Measurements from ENCODE around the gene B9D1. TPM values are rescaled to one million over a fixed set of nuclear protein-coding genes. Genes with fewer than 3 reads are reported as not detected.

B9D1 gene
- total RNA-seq, 1 donor = 21.0 TPM

DNA sequence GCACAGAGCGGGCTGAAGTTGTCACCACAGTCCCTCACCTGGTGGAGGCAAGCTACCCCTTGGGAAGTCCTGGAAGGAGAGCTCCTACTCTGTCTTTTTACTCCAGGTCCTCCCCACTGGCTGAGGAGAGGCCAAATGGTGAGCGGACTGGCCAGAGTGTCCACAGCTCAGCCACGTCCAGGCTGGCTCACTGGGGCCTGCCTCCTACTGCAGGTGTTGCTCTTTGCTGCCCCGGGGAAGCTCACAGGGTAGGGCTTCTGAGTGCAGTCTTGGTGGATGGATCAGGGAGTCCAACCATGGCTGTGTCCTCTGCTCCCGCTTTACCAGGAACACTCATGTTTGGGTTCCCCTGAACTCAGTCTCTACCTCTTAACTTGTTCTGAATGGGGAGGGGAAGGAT, 2.7 kb downstream of the B9D1 start:
- Histone ChIP-seq H3K9me3 (ENCODE audit: low read depth, low read length) (no peaks in the 10 kb centered on the region), H3K27me3 (ENCODE audit: insufficient read depth, low read length) (no peaks in the 10 kb centered on the region), H3K27ac (ENCODE audit: low read depth, low read length) (no peak overlapping the region), H3K4me2 (ENCODE audit: insufficient read depth, low read length) (no peak overlapping the region), H3K4me3 (ENCODE audit: insufficient read depth, low read length) (no peak overlapping the region), H2AFZ (ENCODE audit: low read length) (no peak overlapping the region), H3K36me3 (ENCODE audit: insufficient read depth, low read length) (peaks cover 5% of the 10 kb centered on the region), H3K4me1 (ENCODE audit: insufficient read depth, low read length) (peaks cover 16% of the 10 kb centered on the region), H4K20me1 (ENCODE audit: insufficient read depth, low read length) (no peaks in the 10 kb centered on the region), H3K79me2 (ENCODE audit: insufficient read depth, low read length) (no peaks in the 10 kb centered on the region)
- no peak for DNase-seq (ENCODE audit: insufficient read length, low spot score, missing footprints)
- TF ChIP-seq, protein P1, sequence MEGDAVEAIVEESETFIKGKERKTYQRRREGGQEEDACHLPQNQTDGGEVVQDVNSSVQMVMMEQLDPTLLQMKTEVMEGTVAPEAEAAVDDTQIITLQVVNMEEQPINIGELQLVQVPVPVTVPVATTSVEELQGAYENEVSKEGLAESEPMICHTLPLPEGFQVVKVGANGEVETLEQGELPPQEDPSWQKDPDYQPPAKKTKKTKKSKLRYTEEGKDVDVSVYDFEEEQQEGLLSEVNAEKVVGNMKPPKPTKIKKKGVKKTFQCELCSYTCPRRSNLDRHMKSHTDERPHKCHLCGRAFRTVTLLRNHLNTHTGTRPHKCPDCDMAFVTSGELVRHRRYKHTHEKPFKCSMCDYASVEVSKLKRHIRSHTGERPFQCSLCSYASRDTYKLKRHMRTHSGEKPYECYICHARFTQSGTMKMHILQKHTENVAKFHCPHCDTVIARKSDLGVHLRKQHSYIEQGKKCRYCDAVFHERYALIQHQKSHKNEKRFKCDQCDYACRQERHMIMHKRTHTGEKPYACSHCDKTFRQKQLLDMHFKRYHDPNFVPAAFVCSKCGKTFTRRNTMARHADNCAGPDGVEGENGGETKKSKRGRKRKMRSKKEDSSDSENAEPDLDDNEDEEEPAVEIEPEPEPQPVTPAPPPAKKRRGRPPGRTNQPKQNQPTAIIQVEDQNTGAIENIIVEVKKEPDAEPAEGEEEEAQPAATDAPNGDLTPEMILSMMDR (IDR thresholded peaks at IDR 0.05; ENCODE audit: extremely low read depth, low read depth, low read length) = no peak

DNA sequence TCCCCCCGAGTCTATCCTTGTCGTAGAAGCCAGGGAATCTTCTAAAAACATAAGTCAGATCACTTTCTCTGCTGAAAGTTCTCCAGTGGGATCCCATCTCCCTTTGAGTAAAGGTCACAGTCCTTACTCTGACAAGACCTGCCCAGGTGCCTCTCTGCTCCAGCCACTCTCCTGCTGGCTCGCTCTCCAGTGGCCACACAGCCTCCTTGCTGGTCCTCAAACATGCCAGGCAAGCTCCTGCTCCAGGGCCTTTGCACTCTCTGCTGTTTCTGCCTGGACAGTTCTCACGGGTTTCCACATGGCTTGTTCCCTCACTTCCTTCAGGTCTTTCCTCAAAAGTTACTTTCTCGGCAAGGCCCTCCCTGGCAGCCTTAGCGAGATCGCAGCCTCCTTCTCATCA, 3.4 kb downstream of the B9D1 start:
- Histone ChIP-seq H2AFZ (ENCODE audit: low read length) (no peak overlapping the region), H3K4me2 (ENCODE audit: insufficient read depth, low read length) (no peak overlapping the region), H4K20me1 (ENCODE audit: insufficient read depth, low read length) (no peaks in the 10 kb centered on the region), H3K79me2 (ENCODE audit: insufficient read depth, low read length) (no peaks in the 10 kb centered on the region), H3K27me3 (ENCODE audit: insufficient read depth, low read length) (no peaks in the 10 kb centered on the region), H3K4me1 (ENCODE audit: insufficient read depth, low read length) (peaks cover 16% of the 10 kb centered on the region), H3K4me3 (ENCODE audit: insufficient read depth, low read length) (no peak overlapping the region), H3K9me3 (ENCODE audit: low read depth, low read length) (no peaks in the 10 kb centered on the region), H3K36me3 (ENCODE audit: insufficient read depth, low read length) (peaks cover 5% of the 10 kb centered on the region), H3K27ac (ENCODE audit: low read depth, low read length) (no peak overlapping the region)
- no peak for DNase-seq (ENCODE audit: insufficient read length, low spot score, missing footprints)
- TF ChIP-seq, protein P1 (IDR thresholded peaks at IDR 0.05; ENCODE audit: extremely low read depth, low read depth, low read length) = no peak

DNA sequence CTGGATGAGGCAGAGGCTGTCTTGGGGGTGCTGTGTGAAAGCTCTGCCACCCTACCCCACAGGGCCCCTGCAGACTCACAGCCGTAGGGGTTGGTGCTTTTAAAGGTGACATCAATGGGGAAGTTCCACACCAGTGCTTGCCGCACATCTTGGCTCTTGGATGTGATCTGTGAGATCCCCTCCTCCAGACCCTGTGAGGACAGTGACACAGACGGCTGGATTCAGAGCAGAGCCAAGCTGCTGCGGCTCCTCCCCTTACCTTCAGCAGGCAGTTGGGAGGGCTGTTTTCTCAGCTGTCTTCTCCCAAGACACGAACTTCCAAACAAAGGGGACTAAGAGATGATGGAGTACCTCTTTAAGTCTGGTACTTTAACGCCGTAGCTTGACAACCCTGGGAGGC, 4.8 kb downstream of the B9D1 start:
- Histone ChIP-seq H3K79me2 (ENCODE audit: insufficient read depth, low read length) (no peaks in the 10 kb centered on the region), H3K27ac (ENCODE audit: low read depth, low read length) (no peak overlapping the region), H3K4me1 (ENCODE audit: insufficient read depth, low read length) (peaks cover 18% of the 10 kb centered on the region), H3K4me2 (ENCODE audit: insufficient read depth, low read length) (no peak overlapping the region), H3K4me3 (ENCODE audit: insufficient read depth, low read length) (no peak overlapping the region), H3K27me3 (ENCODE audit: insufficient read depth, low read length) (no peaks in the 10 kb centered on the region), H3K9me3 (ENCODE audit: low read depth, low read length) (no peaks in the 10 kb centered on the region), H2AFZ (ENCODE audit: low read length) (no peak overlapping the region), H4K20me1 (ENCODE audit: insufficient read depth, low read length) (no peaks in the 10 kb centered on the region), H3K36me3 (ENCODE audit: insufficient read depth, low read length) (peaks cover 5% of the 10 kb centered on the region)
- TF ChIP-seq, protein P1 (IDR thresholded peaks at IDR 0.05; ENCODE audit: extremely low read depth, low read depth, low read length) = no peak
- DNase-seq (ENCODE audit: insufficient read length, low spot score, missing footprints) = no peak

DNA sequence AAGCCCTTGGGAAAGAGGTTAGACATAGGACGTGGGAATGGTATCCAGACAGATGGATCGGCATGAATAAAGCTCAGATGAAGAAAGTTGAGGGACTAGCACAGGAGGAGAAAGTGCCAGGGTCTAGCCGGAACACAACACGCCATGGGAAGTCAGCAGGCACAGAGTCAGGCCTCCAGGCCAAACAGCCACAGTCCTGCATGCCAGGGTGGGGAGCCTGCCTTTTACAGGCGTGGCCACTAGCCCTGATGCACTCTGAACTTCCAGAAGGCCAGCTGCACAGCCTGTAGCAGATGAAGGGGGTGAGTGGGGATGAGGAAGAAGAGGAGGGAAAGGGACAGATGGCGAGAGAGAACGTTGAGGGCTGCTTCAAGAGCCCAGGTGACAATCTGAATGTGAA, 5.2 kb downstream of the B9D1 start:
- no peak for DNase-seq (ENCODE audit: insufficient read length, low spot score, missing footprints)
- peaks cover 5% of the 10 kb centered on the region for H3K36me3 ChIP-seq (ENCODE audit: insufficient read depth, low read length)
- H3K4me1 ChIP-seq (ENCODE audit: insufficient read depth, low read length) = peaks cover 18% of the 10 kb centered on the region
- no peaks in the 10 kb centered on the region for H3K9me3 ChIP-seq (ENCODE audit: low read depth, low read length)
- H3K27ac ChIP-seq (ENCODE audit: low read depth, low read length) = no peak overlapping the region
- H4K20me1 ChIP-seq (ENCODE audit: insufficient read depth, low read length) = no peaks in the 10 kb centered on the region
- no peak overlapping the region for H3K4me3 ChIP-seq (ENCODE audit: insufficient read depth, low read length)
- H2AFZ ChIP-seq (ENCODE audit: low read length) = no peak overlapping the region
- no peaks in the 10 kb centered on the region for H3K27me3 ChIP-seq (ENCODE audit: insufficient read depth, low read length)
- H3K4me2 ChIP-seq (ENCODE audit: insufficient read depth, low read length) = no peak overlapping the region
- no peaks in the 10 kb centered on the region for H3K79me2 ChIP-seq (ENCODE audit: insufficient read depth, low read length)
- TF ChIP-seq, protein P1 (IDR thresholded peaks at IDR 0.05; ENCODE audit: extremely low read depth, low read depth, low read length) = no peak
